HG02852 (cell line): ENCODE measurements around the gene PARP8.

ENCODE experiments used
- ATAC-seq: cut with Tn5 transposase; IDR thresholded peaks from one replicate; pipeline ENCODE4 v1.9.1; 2021; ENCODE audit warnings: mild to moderate bottlenecking, moderate library complexity; ENCODE audit not compliant: unreplicated experiment

PARP8 gene

GRCh38 chr5:50832657-50833284 lies 166.3 kb downstream of the PARP8 start:
- ATAC-seq = no peak

- ATAC-seq = no peak
Measured at GRCh38 chr5:50836356-50836755, 169.9 kb downstream of the PARP8 start.

GRCh38 chr5:50839472-50839871 lies 173.0 kb downstream of the PARP8 start:
- ATAC-seq = no peak

- ATAC-seq = no peak
Measured at GRCh38 chr5:50843091-50843490, 176.7 kb downstream of the PARP8 start.

- no peak for ATAC-seq
Measured at GRCh38 chr5:50846261-50846660, 179.8 kb downstream of the PARP8 start.

GRCh38 chr5:50849554-50849953 lies 183.1 kb downstream of the PARP8 start:
- ATAC-seq = no peak

- peak; percentile 68 for ATAC-seq
Measured at GRCh38 chr5:50853151-50853550, 186.7 kb downstream of the PARP8 start.

- no peak for ATAC-seq
Measured at GRCh38 chr5:50854082-50854481, 187.6 kb downstream of the PARP8 start.

GRCh38 chr5:50855001-50855400 lies 188.6 kb downstream of the PARP8 start:
- ATAC-seq = no peak

- peak; percentile 85 for ATAC-seq
Measured at GRCh38 chr5:50856401-50857119, 190.1 kb downstream of the PARP8 start.

- ATAC-seq = no peak
Measured at GRCh38 chr5:50863534-50864170, 197.2 kb downstream of the PARP8 start.

- no peak for ATAC-seq
Measured at GRCh38 chr5:50864466-50864865, 198.0 kb downstream of the PARP8 start.

GRCh38 chr5:50866415-50866814 lies 200.0 kb downstream of the PARP8 start:
- no peak for ATAC-seq

GRCh38 chr5:50867140-50867539 lies 200.7 kb downstream of the PARP8 start:
- ATAC-seq = no peak

GRCh38 chr5:50873595-50874277 lies 207.3 kb downstream of the PARP8 start:
- peak; percentile 55 for ATAC-seq

- peak; percentile 34 for ATAC-seq
Measured at GRCh38 chr5:50874306-50875001, 208.0 kb downstream of the PARP8 start.

- ATAC-seq = no peak
Measured at GRCh38 chr5:50875002-50875344, 208.5 kb downstream of the PARP8 start.

GRCh38 chr5:50878470-50878869 lies 212.0 kb downstream of the PARP8 start:
- ATAC-seq = no peak

- ATAC-seq = no peak
Measured at GRCh38 chr5:50881407-50881806, 215.0 kb downstream of the PARP8 start.

GRCh38 chr5:50886657-50887345 lies 220.4 kb downstream of the PARP8 start:
- no peak for ATAC-seq
